HepG2 (cell line): ENCODE results near the gene TRPV6. TPM values are rescaled to one million over a fixed set of nuclear protein-coding genes. Genes with fewer than 3 reads are reported as not detected.

Source experiments
- ATAC-seq: fragments of 200-7000 bp; cut with Tn5 transposase; 3 replicates; pipeline ENCODE4 v1.9.1; 2020; ENCODE audit warnings: mild to moderate bottlenecking, moderate library complexity
- BruUV-seq: library from RNA; stranded (reverse); fragments of 400-500 nt; replicated peaks from 2 replicates; lab custom pipeline; 2021; lab: Mats Ljungman, UMichigan
- CTCF ChIA-PET: fragments of 300-600 bp; formaldehyde crosslinking; extraction: SDS; loops from one replicate; lab custom pipeline; 2021; ENCODE audit warnings: low total read pairs, inconsistent platforms, low intra/inter-chr PET ratio; lab: Yijun Ruan, JAX
- POLR2A ChIA-PET: fragments of 350-600 bp; sonication (Branson Sonifier 250); formaldehyde crosslinking; loops from one replicate; lab custom pipeline; 2020; ENCODE audit warnings: antibody characterized with exemption, inconsistent platforms; lab: Yijun Ruan, JAX
- DNase-seq: peaks from one replicate; pipeline ENCODE4 v3.0.0-alpha.2; 2015; ENCODE audit warnings: low spot score
- FAIRE-seq: peaks from 3 replicates; lab custom pipeline; 2011; peaks lifted over from hg19 to GRCh38; lab: Jason Lieb, UNC
- H2AFZ ChIP-seq: one replicate; pipeline ENCODE4 v1.6.1; 2011; ENCODE audit warnings: low read length, inconsistent platforms
- H3K27ac ChIP-seq: fragments of 300-600 bp; 3 replicates; pipeline ENCODE4 v1.8.0; 2011; ENCODE audit warnings: mixed run types, mild to moderate bottlenecking, mixed read lengths, low read length, inconsistent platforms; ENCODE audit not compliant: insufficient read depth; ENCODE audit errors: extremely low read length
- H3K27me3 ChIP-seq, 2 experiments: fragments of 200-600 bp in 1 of 2; 2 replicates in 1 of 2; 3 replicates in 1 of 2; pipeline versions ENCODE4 v1.6.0 to v1.8.0; 2011; ENCODE audit warnings: low read length in 2 of 2, mild to moderate bottlenecking in 2 of 2, moderate library complexity in 2 of 2, inconsistent platforms in 1 of 2; ENCODE audit not compliant: insufficient read depth in 2 of 2, control insufficient read depth in 1 of 2
- H3K36me3 ChIP-seq, 2 experiments: fragments of 200-600 bp in 1 of 2; replicated peaks in 1 of 2; 2 replicates in 1 of 2; 3 replicates in 1 of 2; pipeline versions ENCODE4 v1.5.1 to v1.8.0; 2011; ENCODE audit warnings: low read length in 2 of 2, inconsistent platforms in 1 of 2; ENCODE audit not compliant: insufficient read depth in 2 of 2, control insufficient read depth in 1 of 2
- H3K4me1 ChIP-seq: 2 replicates; pipeline ENCODE4 v1.5.1; 2012; ENCODE audit warnings: low read length, inconsistent platforms; ENCODE audit not compliant: insufficient read depth
- H3K4me2 ChIP-seq: 2 replicates; pipeline ENCODE4 v1.6.0; 2011; ENCODE audit warnings: low read depth, low read length, inconsistent platforms
- H3K4me3 ChIP-seq, 3 experiments: fragments of 200-600 bp in 1 of 3; sonication (generic), shearing (Covaris generic) in 1 of 3; replicated peaks in 1 of 3; 2 replicates each; pipeline ENCODE4 v1.5.1; 2011 to 2016; ENCODE audit warnings: low read length in 3 of 3, inconsistent platforms in 2 of 3, low read depth in 2 of 3, mild to moderate bottlenecking in 2 of 3, control low read depth in 1 of 3, mixed read lengths in 1 of 3; ENCODE audit not compliant: insufficient read depth in 1 of 3
- H3K79me2 ChIP-seq: one replicate; pipeline ENCODE4 v1.6.1; 2011; ENCODE audit warnings: low read length, inconsistent platforms; ENCODE audit not compliant: insufficient read depth
- H3K9ac ChIP-seq: 2 replicates; pipeline ENCODE4 v1.6.0; 2011; ENCODE audit warnings: mild to moderate bottlenecking, low read depth, low read length, inconsistent platforms; ENCODE audit not compliant: insufficient read depth
- H3K9me3 ChIP-seq: 2 replicates; pipeline ENCODE4 v1.5.1; 2012; ENCODE audit warnings: mild to moderate bottlenecking, low read length
- H4K20me1 ChIP-seq: 2 replicates; pipeline ENCODE4 v1.6.0; 2011; ENCODE audit warnings: inconsistent platforms, mild to moderate bottlenecking, low read length, moderate library complexity; ENCODE audit not compliant: insufficient read depth
- DMAP1 ChIP-seq: IDR thresholded peaks from 2 replicates; pipeline ENCODE4 v1.6.1; 2016
- PRDM15 ChIP-seq: sonication (generic); formaldehyde crosslinking; IDR thresholded peaks from 2 replicates; pipeline ENCODE4 v1.4.0; 2020; ENCODE audit warnings: missing genetic modification reagents
- ZNF205 ChIP-seq: IDR thresholded peaks from 2 replicates; pipeline ENCODE4 v1.6.1; 2018; ENCODE audit warnings: missing biosample characterization, missing genetic modification reagents
- ZNF776 ChIP-seq: sonication (generic); formaldehyde crosslinking; IDR thresholded peaks from 2 replicates; pipeline ENCODE4 v1.4.0; 2020; ENCODE audit warnings: mild to moderate bottlenecking, missing genetic modification reagents
- WGBS: methylation state at CpG from one replicate; pipeline ENCODE4 v1.1.6; 2017; ENCODE audit warnings: low lambda C conversion rate; 5-methylcytosine and 5-hydroxymethylcytosine counted together
- in situ Hi-C: cut with HindIII; loops from 2 replicates; pipeline ENCODE4 v1.10.0; 2017; ENCODE audit warnings: low pct_unique_long_range_greater_than_20kb; ENCODE audit not compliant: extremely low pct_ligation_motif_present
- intact Hi-C: fragments of 100-400 bp; cut with micrococcal nuclease; formaldehyde crosslinking; loops from one replicate; pipeline ENCODE4 v1.10.0; 2022; ENCODE audit not compliant: unreplicated experiment
- polyA plus RNA-seq, 8 experiments: library from polyadenylated mRNA; depleted of rRNA in 3 of 8; stranded (reverse) in 7 of 8; unstranded in 1 of 8; fragments of >200 nt; fragmentation: Illumina TruSeq in 4 of 8; extraction: Trizol in 4 of 8; gene quantifications; 2 replicates each; pipeline versions ENCODE4 v1.2.1 to v1.2.3, GENCODE V29; 2011 to 2016; ENCODE audit warnings: low read depth in 4 of 8, missing spikeins in 1 of 8, mixed read lengths in 1 of 8; ENCODE audit not compliant: insufficient read depth in 1 of 8
- total RNA-seq, 5 experiments: library from RNA; depleted of rRNA; stranded (reverse); fragments of >200 nt; fragmentation: Illumina TruSeq; extraction: Trizol; gene quantifications; 2 replicates each; pipeline ENCODE4 v1.2.3, GENCODE V29; 2016; ENCODE audit warnings: low read depth in 1 of 5

Gene TRPV6
- total and polyA plus RNA-seq, 2 of the 13 experiments (the other 11 are each of a cell fraction or from before 2014, with no cell fraction given), result not detected

GRCh38 chr7:142868986-142869415 is 16.5 kb downstream of the TRPV6 start:
- ChIA-PET CTCF (no interaction called here), POLR2A (no interaction called here)
- Histone ChIP-seq H3K79me2 (no peaks in the 10 kb centered on the region), H3K27me3 (peaks cover 6 to 37% of the 10 kb centered on the region in 2 experiments; a peak in 4 of 5 replicates), H3K27ac (no peak overlapping the region), H4K20me1 (no peaks in the 10 kb centered on the region), H3K36me3 (no peaks in the 10 kb centered on the region), H3K4me1 (no peaks in the 10 kb centered on the region), H3K9ac (no peak overlapping the region), H3K9me3 (no peaks in the 10 kb centered on the region), H3K4me2 (no peak overlapping the region), H2AFZ (no peak overlapping the region)
- intact Hi-C loops, result no loop called here
- FAIRE-seq, result no peak
- in situ Hi-C loops, result no loop called here
- no peak for ATAC-seq
- BruUV-seq, result no TSS peak
- WGBS, result 49% methylated on average over 9 of the region's 11 CpGs
- DNase-seq, result no peak
- TF ChIP-seq PRDM15 (CRISPR knock-in tag) (no peak), ZNF776 (CRISPR knock-in tag) (no peak), DMAP1 (CRISPR knock-in tag) (no peak), ZNF205 (CRISPR knock-in tag) (no peak)
- TF ChIP-seq, all 625 proteins: peak for 0
- H3K4me3 ChIP-seq, result no peak overlapping the region
